SK-N-SH treated with all-trans-retinoic acid at 6 μM for 48 hours (cell line): ENCODE measurements around the gene MOSMO.

Experiments used
- ATAC-seq: fragments of 200-7000 bp; cut with Tn5 transposase; 3 replicates; pipeline ENCODE4 v1.9.1; 2020; ENCODE audit warnings: mild to moderate bottlenecking, moderate library complexity
- ARNTL ChIP-seq: fragments of 450-650 bp; formaldehyde crosslinking; IDR thresholded peaks from 2 replicates; pipeline ENCODE4 v1.5.0; 2020; ENCODE audit warnings: low read depth, mild to moderate bottlenecking, moderate library complexity, borderline replicate concordance
- BACH2 ChIP-seq: fragments of 250-450 bp; sonication (Bioruptor Pico); IDR thresholded peaks from 2 replicates; pipeline ENCODE4 v1.9.0; 2021; ENCODE audit warnings: mild to moderate bottlenecking, borderline replicate concordance
- CREB5 ChIP-seq: fragments of 250-450 bp; sonication (Bioruptor Pico); IDR thresholded peaks from 2 replicates; pipeline ENCODE4 v1.5.1; 2020; ENCODE audit warnings: low read depth, mild to moderate bottlenecking, moderate library complexity
- CSRNP3 ChIP-seq: fragments of 250-450 bp; sonication (Bioruptor Pico); IDR thresholded peaks from 2 replicates; pipeline ENCODE4 v1.5.1; 2021; ENCODE audit warnings: mild to moderate bottlenecking, moderate library complexity
- GLIS3 ChIP-seq: fragments of 250-450 bp; sonication (Bioruptor Pico); IDR thresholded peaks from 2 replicates; pipeline ENCODE4 v1.5.0; 2020; ENCODE audit warnings: mild to moderate bottlenecking, moderate library complexity
- ISL1 ChIP-seq: fragments of 250-450 bp; sonication (Bioruptor Pico); IDR thresholded peaks from 2 replicates; pipeline ENCODE4 v2.1.2; 2022; ENCODE audit warnings: mild to moderate bottlenecking, moderate library complexity
- OSR1 ChIP-seq: fragments of 250-450 bp; sonication (Bioruptor Pico); IDR thresholded peaks from 2 replicates; pipeline ENCODE4 v1.8.0; 2022; ENCODE audit warnings: moderate library complexity, mild to moderate bottlenecking, inconsistent platforms
- PATZ1 ChIP-seq: fragments of 250-450 bp; sonication (Bioruptor Pico); IDR thresholded peaks from 2 replicates; pipeline ENCODE4 v1.8.0; 2020; ENCODE audit warnings: mild to moderate bottlenecking, moderate library complexity, borderline replicate concordance
- POU6F1 ChIP-seq: fragments of 250-450 bp; sonication (Bioruptor Pico); IDR thresholded peaks from 2 replicates; pipeline ENCODE4 v1.8.0; 2021; ENCODE audit warnings: low read depth, mild to moderate bottlenecking, moderate library complexity, borderline replicate concordance
- PPARA ChIP-seq: fragments of 250-450 bp; sonication (Bioruptor Pico); IDR thresholded peaks from 2 replicates; pipeline ENCODE4 v1.5.0; 2020; ENCODE audit warnings: mild to moderate bottlenecking, borderline replicate concordance
- RARB ChIP-seq: fragments of 250-450 bp; sonication (Bioruptor Pico); IDR thresholded peaks from 2 replicates; pipeline ENCODE4 v1.8.0; 2021; ENCODE audit warnings: mild to moderate bottlenecking, moderate library complexity
- TOX ChIP-seq: fragments of 250-450 bp; sonication (Bioruptor Pico); IDR thresholded peaks from 2 replicates; pipeline ENCODE4 v1.8.0; 2021; ENCODE audit warnings: mild to moderate bottlenecking, moderate library complexity, borderline replicate concordance
- TSHZ2 ChIP-seq: fragments of 250-450 bp; sonication (Bioruptor Pico); IDR thresholded peaks from 2 replicates; pipeline ENCODE4 v1.5.0; 2020; ENCODE audit warnings: mild to moderate bottlenecking, moderate library complexity
- ZC3H10 ChIP-seq: fragments of 250-450 bp; sonication (Bioruptor Pico); IDR thresholded peaks from 2 replicates; pipeline ENCODE4 v1.5.1; 2021; ENCODE audit warnings: mild to moderate bottlenecking, moderate library complexity
- ZFP30 ChIP-seq: fragments of 450-650 bp; formaldehyde crosslinking; IDR thresholded peaks from 2 replicates; pipeline ENCODE4 v1.5.0; 2022; ENCODE audit warnings: mild to moderate bottlenecking, moderate library complexity

The MOSMO gene

GRCh38 chr16:22008215-22009059, 526 bp downstream of the MOSMO start:
- no peak for TF ChIP-seq BACH2 (CRISPR knock-in tag)
- ATAC-seq, result peak; percentile 30

GRCh38 chr16:22010902-22011301, 3.0 kb downstream of the MOSMO start:
- TF ChIP-seq BACH2 (CRISPR knock-in tag) (no peak), CSRNP3 (CRISPR knock-in tag) (no peak), ZFP30 (CRISPR knock-in tag) (no peak)
- TF ChIP-seq, all 23 proteins: peak for 0
- no peak for ATAC-seq

GRCh38 chr16:22012241-22012640, 4.3 kb downstream of the MOSMO start:
- no peak for TF ChIP-seq TSHZ2 (CRISPR knock-in tag)
- TF ChIP-seq PATZ1 (CRISPR knock-in tag), result no peak
- TF ChIP-seq GLIS3, result no peak
- TF ChIP-seq POU6F1 (CRISPR knock-in tag), result no peak
- no peak for ATAC-seq

GRCh38 chr16:22013486-22013885, 5.6 kb downstream of the MOSMO start:
- ATAC-seq, result no peak
- no peak for TF ChIP-seq TSHZ2 (CRISPR knock-in tag)
- TF ChIP-seq ZC3H10, result no peak
- TF ChIP-seq CSRNP3 (CRISPR knock-in tag), result no peak
- no peak for TF ChIP-seq POU6F1 (CRISPR knock-in tag)
- no peak for TF ChIP-seq OSR1 (CRISPR knock-in tag)
- no peak for TF ChIP-seq ISL1 (CRISPR knock-in tag)
- TF ChIP-seq TOX (CRISPR knock-in tag), result no peak
- TF ChIP-seq RARB (CRISPR knock-in tag), result no peak
- TF ChIP-seq PPARA, result no peak
- TF ChIP-seq BACH2 (CRISPR knock-in tag), result no peak
- TF ChIP-seq CREB5 (CRISPR knock-in tag), result no peak
- no peak for TF ChIP-seq ARNTL (CRISPR knock-in tag)
